ENCODE data around the gene TRIM2. TPM values are rescaled to one million over a fixed set of nuclear protein-coding genes. Genes with fewer than 3 reads are reported as not detected.

TRIM2 gene
- total and polyA plus RNA-seq, 2 experiments from 2014 or later, result 32.0 to 82.1 TPM

GRCh38 chr4:153260553-153261300, 56.5 kb downstream of the TRIM2 start:
- whole genome bisulfite sequencing (ENCODE audit: low lambda C conversion rate, missing lambda C conversion rate), result 78% methylated on average over 3 of the region's 3 CpGs

GRCh38 chr4:153261461-153261860, 57.2 kb downstream of the TRIM2 start:
- H3K9me3 ChIP-seq (ENCODE audit: low read depth), result no peaks in the 10 kb centered on the region
- no peak overlapping the region for H3K27ac ChIP-seq
- H4K20me1 ChIP-seq (ENCODE audit: insufficient read depth, poor library complexity, severe bottlenecking), result peaks cover 10% of the 10 kb centered on the region
- no peaks in the 10 kb centered on the region for H3K27me3 ChIP-seq
- H3K9me2 ChIP-seq (replicated peaks; ENCODE audit: insufficient read depth), result no peaks in the 10 kb centered on the region
- no peaks in the 10 kb centered on the region for H3K36me3 ChIP-seq (replicated peaks; ENCODE audit: insufficient read depth, low read depth)
- H2AFZ ChIP-seq, result no peak overlapping the region
- peaks cover 86% of the 10 kb centered on the region for H3K79me2 ChIP-seq
- DNase-seq (ENCODE audit: low spot score), result no peak
- no peak for TF ChIP-seq EZH2phosphoT487 (IDR thresholded peaks at IDR 0.05; ENCODE audit: low read depth, severe bottlenecking, unreplicated experiment)
- no peak for TF ChIP-seq CTCF (IDR thresholded peaks at IDR 0.05; ENCODE audit: poor library complexity)
- no peak for TF ChIP-seq EZH2 (IDR thresholded peaks at IDR 0.05; ENCODE audit: borderline replicate concordance)
- H3K4me2 ChIP-seq, result no peak overlapping the region
- peaks cover 7% of the 10 kb centered on the region for H3K4me1 ChIP-seq (ENCODE audit: insufficient read depth)
- 94% methylated on average over 2 of the region's 2 CpGs for WGBS (ENCODE audit: low lambda C conversion rate, missing lambda C conversion rate)
- H3K4me3 ChIP-seq, result no peak overlapping the region

More at GRCh38 chr4:153260553-153261300, 56.5 kb downstream of the TRIM2 start:
- Histone ChIP-seq H2AFZ (no peak overlapping the region), H3K27me3 (no peaks in the 10 kb centered on the region), H3K4me1 (ENCODE audit: insufficient read depth) (peaks cover 7% of the 10 kb centered on the region), H3K4me2 (no peak overlapping the region), H3K36me3 (replicated peaks; ENCODE audit: insufficient read depth, low read depth) (no peaks in the 10 kb centered on the region), H3K4me3 (no peak overlapping the region), H3K27ac (peak overlapping the region; percentile 30), H3K9me2 (replicated peaks; ENCODE audit: insufficient read depth) (no peaks in the 10 kb centered on the region), H3K79me2 (peaks cover 87% of the 10 kb centered on the region), H4K20me1 (ENCODE audit: insufficient read depth, poor library complexity, severe bottlenecking) (peaks cover 10% of the 10 kb centered on the region), H3K9me3 (ENCODE audit: low read depth) (no peaks in the 10 kb centered on the region)
- TF ChIP-seq EZH2phosphoT487 (IDR thresholded peaks at IDR 0.05; ENCODE audit: low read depth, severe bottlenecking, unreplicated experiment) (no peak), EZH2 (IDR thresholded peaks at IDR 0.05; ENCODE audit: borderline replicate concordance) (no peak), CTCF (IDR thresholded peaks at IDR 0.05; ENCODE audit: poor library complexity) (no peak)
- DNase-seq (ENCODE audit: low spot score), result no peak

GRCh38 chr4:153261914-153262313, 57.7 kb downstream of the TRIM2 start:
- Histone ChIP-seq H3K4me2 (no peak overlapping the region), H3K27me3 (no peaks in the 10 kb centered on the region), H3K9me2 (replicated peaks; ENCODE audit: insufficient read depth) (no peaks in the 10 kb centered on the region), H4K20me1 (ENCODE audit: insufficient read depth, poor library complexity, severe bottlenecking) (peaks cover 10% of the 10 kb centered on the region), H3K4me1 (ENCODE audit: insufficient read depth) (peaks cover 7% of the 10 kb centered on the region), H3K9me3 (ENCODE audit: low read depth) (no peaks in the 10 kb centered on the region), H3K79me2 (peaks cover 86% of the 10 kb centered on the region), H3K36me3 (replicated peaks; ENCODE audit: insufficient read depth, low read depth) (no peaks in the 10 kb centered on the region), H3K27ac (no peak overlapping the region), H2AFZ (no peak overlapping the region), H3K4me3 (no peak overlapping the region)
- WGBS (ENCODE audit: low lambda C conversion rate, missing lambda C conversion rate), result 96% methylated on average over 2 of the region's 2 CpGs
- TF ChIP-seq EZH2 (IDR thresholded peaks at IDR 0.05; ENCODE audit: borderline replicate concordance), result no peak
- no peak for TF ChIP-seq EZH2phosphoT487 (IDR thresholded peaks at IDR 0.05; ENCODE audit: low read depth, severe bottlenecking, unreplicated experiment)
- no peak for TF ChIP-seq CTCF (IDR thresholded peaks at IDR 0.05; ENCODE audit: poor library complexity)
- no peak for DNase-seq (ENCODE audit: low spot score)
